ENCODE data around the gene PARVA. TPM values are rescaled to one million over a fixed set of nuclear protein-coding genes. Genes with fewer than 3 reads are reported as not detected.

Gene PARVA
- total and polyA plus RNA-seq, 2 of the 8 experiments (the other 6 are each of a cell fraction or from before 2014, with no cell fraction given): 3.1 to 13.5 TPM

- no peak overlapping the region for H4K5ac ChIP-seq (ENCODE audit: insufficient read length, low read depth, low read length)
- H3K27me3 ChIP-seq (replicated peaks in 1 of 4; ENCODE audit: control insufficient read depth in 3 of 4, extremely low read depth in 1 of 4, insufficient read depth in 3 of 4, low read length in 3 of 4): no peaks in the 10 kb centered on the region
- H3K4me1 ChIP-seq (replicated peaks in 1 of 4; ENCODE audit: control insufficient read depth in 3 of 4, insufficient read depth in 4 of 4, low read length in 3 of 4): no peaks in the 10 kb centered on the region
- no peak overlapping the region for H3K56ac ChIP-seq (replicated peaks; ENCODE audit: insufficient read length, low read depth, low read length)
- CTCF ChIA-PET (ENCODE audit: partially characterized antibody): interaction anchor here (0.7 to 1.1 kb wide), 2 partner anchors 10 to 42 kb away, joined by 3 read pairs; no protein-coding TSS in a partner anchor
- H3K9me3 ChIP-seq (ENCODE audit: insufficient read depth in 2 of 2, low read depth in 1 of 2, low read length in 1 of 2): 0 out of 4 replicates have a peak, but pooled peaks cover 0 to 4% of the 10 kb centered on the region in 2 experiments
- no peak overlapping the region for H3K4me2 ChIP-seq (ENCODE audit: insufficient read depth in 1 of 2, low read depth in 2 of 2, low read length in 2 of 2)
- H3K18ac ChIP-seq (ENCODE audit: extremely low read depth, low read length): no peak overlapping the region
- H3K9ac ChIP-seq (replicated peaks in 1 of 4; ENCODE audit: extremely low read depth in 1 of 4, low read depth in 3 of 4, low read length in 3 of 4): no peak overlapping the region
- no peak overlapping the region for H2AK5ac ChIP-seq (ENCODE audit: low read depth, low read length)
- H2BK20ac ChIP-seq (ENCODE audit: low read length): no peak overlapping the region; the same call in 1 of the 2 replicates
- H2BK120ac ChIP-seq (replicated peaks; ENCODE audit: low read depth, low read length): no peak overlapping the region
- WGBS, 2 experiments (ENCODE audit: extremely low coverage in 1 of 2, insufficient coverage in 1 of 2, insufficient read length in 1 of 2, insufficient replicate concordance in 2 of 2, low coverage in 1 of 2, low lambda C conversion rate in 2 of 2, missing lambda C conversion rate in 1 of 2): 93% methylated on average over 2 of the region's 2 CpGs; no CpG with 5 or more reads in 1 of the 2 experiments
- H2BK15ac ChIP-seq (ENCODE audit: low read length): no peak overlapping the region
- no peak overlapping the region for H4K91ac ChIP-seq (replicated peaks; ENCODE audit: insufficient read length, low read length)
- H3K79me2 ChIP-seq (ENCODE audit: control insufficient read depth in 1 of 2, insufficient read depth in 2 of 2, low read length in 2 of 2): no peaks in the 10 kb centered on the region
- DNase-seq (ENCODE audit: low read depth in 1 of 2, low spot score in 2 of 2): no peak
- H4K8ac ChIP-seq (ENCODE audit: extremely low read depth, insufficient read depth, low read length): no peak overlapping the region
- H3K79me1 ChIP-seq (ENCODE audit: low read depth, low read length): no peaks in the 10 kb centered on the region
- H4K20me1 ChIP-seq (replicated peaks in 1 of 2; ENCODE audit: control insufficient read depth in 1 of 2, insufficient read depth in 2 of 2, low read length in 2 of 2): no peaks in the 10 kb centered on the region
- H2AFZ ChIP-seq (ENCODE audit: low read length): no peak overlapping the region
- POLR2A ChIA-PET (ENCODE audit: partially characterized antibody): no interaction called here
- no peak overlapping the region for H3K23ac ChIP-seq (ENCODE audit: insufficient read length)
- no peak overlapping the region for H2BK5ac ChIP-seq (ENCODE audit: low read depth, low read length)
- no peaks in the 10 kb centered on the region for H3K23me2 ChIP-seq (ENCODE audit: low read depth, low read length)
- H2BK12ac ChIP-seq (ENCODE audit: low read depth, low read length): no peak overlapping the region
- no peak overlapping the region for H3K14ac ChIP-seq (ENCODE audit: insufficient read length)
- no peak for FAIRE-seq
- TF ChIP-seq POLR2AphosphoS5 (IDR thresholded peaks at IDR 0.05; ENCODE audit: low read depth, low read length): no peak
- TF ChIP-seq EP300 (IDR thresholded peaks at IDR 0.05; ENCODE audit: borderline replicate concordance in 1 of 2, low read depth in 2 of 2, low read length in 2 of 2): no peak
- no peak for TF ChIP-seq ATF2 (IDR thresholded peaks at IDR 0.05; ENCODE audit: low read length)
- no peak for TF ChIP-seq YY1 (IDR thresholded peaks at IDR 0.05; ENCODE audit: low read depth, low read length)
- TF ChIP-seq TEAD4 (IDR thresholded peaks at IDR 0.05; ENCODE audit: low read depth, low read length): no peak
- TF ChIP-seq CREB1 (IDR thresholded peaks at IDR 0.05): no peak
- TF ChIP-seq FOSL1 (IDR thresholded peaks at IDR 0.05; ENCODE audit: insufficient read depth, low read depth, low read length): no peak
- H3K4ac ChIP-seq (replicated peaks; ENCODE audit: insufficient read length, low read depth, low read length): no peak overlapping the region
- H3K36me3 ChIP-seq (ENCODE audit: control insufficient read depth in 2 of 4, insufficient read depth in 4 of 4, low read length in 3 of 4): no peaks in the 10 kb centered on the region
- no peak overlapping the region for H3K27ac ChIP-seq (ENCODE audit: low read depth, low read length)
- no peak overlapping the region for H3K4me3 ChIP-seq (ENCODE audit: extremely low read depth in 1 of 4, insufficient read depth in 2 of 4, low read depth in 3 of 4, low read length in 4 of 4)
These were observed 67.6 kb downstream of the PARVA start for GRCh38 chr11:12445001-12445400.

All from H1 (cell line).